ENCODE results near the gene GRAMD2B. TPM values are rescaled to one million over a fixed set of nuclear protein-coding genes. Genes with fewer than 3 reads are reported as not detected.

The GRAMD2B gene
- total RNA-seq, 2 experiments from 2014 or later: 7.2 to 9.4 TPM

- no peaks in the 10 kb centered on the region for H3K36me3 Mint-ChIP-seq (ENCODE audit: low read depth)
- ChIA-PET POLR2A (no interaction called here), CTCF (no interaction called here)
- TF ChIP-seq CTCF (IDR thresholded peaks at IDR 0.05): no peak
- Histone ChIP-seq H3K4me1 (ENCODE audit: insufficient read depth, low read length) (no peaks in the 10 kb centered on the region), H3K9me3 (ENCODE audit: control insufficient read depth in 1 of 2, insufficient read depth in 1 of 2, low read length in 2 of 2) (no peaks in the 10 kb centered on the region), H3K4me3 (ENCODE audit: low read length) (no peak overlapping the region), H3K36me3 (ENCODE audit: insufficient read depth, low read length) (no peaks in the 10 kb centered on the region), H3K27ac (ENCODE audit: low read depth in 1 of 2, low read length in 2 of 2) (no peak overlapping the region), H3K27me3 (ENCODE audit: control insufficient read depth in 1 of 2, insufficient read depth in 2 of 2, low read length in 2 of 2) (no peaks in the 10 kb centered on the region)
- ATAC-seq (ENCODE audit: poor library complexity): no peak
- H3K27me3 Mint-ChIP-seq: no peaks in the 10 kb centered on the region
- no peak for DNase-seq
- no peak overlapping the region for H3K4me3 Mint-ChIP-seq
- intact Hi-C loops (cut with DNase I, micrococcal nuclease): no loop called here
- H3K4me1 Mint-ChIP-seq (ENCODE audit: low read depth): no peaks in the 10 kb centered on the region
- no peak overlapping the region for H3K27ac Mint-ChIP-seq
- H3K9me3 Mint-ChIP-seq: no peaks in the 10 kb centered on the region
Observed at GRCh38 chr5:126390051-126390450, 33.2 kb upstream of the GRAMD2B start.

- H3K9me3 Mint-ChIP-seq: no peaks in the 10 kb centered on the region
- Histone ChIP-seq H3K36me3 (ENCODE audit: insufficient read depth, low read length) (no peaks in the 10 kb centered on the region), H3K27ac (ENCODE audit: low read depth in 1 of 2, low read length in 2 of 2) (no peak overlapping the region), H3K9me3 (ENCODE audit: control insufficient read depth in 1 of 2, insufficient read depth in 1 of 2, low read length in 2 of 2) (no peaks in the 10 kb centered on the region), H3K4me1 (ENCODE audit: insufficient read depth, low read length) (no peaks in the 10 kb centered on the region), H3K27me3 (ENCODE audit: control insufficient read depth in 1 of 2, insufficient read depth in 2 of 2, low read length in 2 of 2) (no peaks in the 10 kb centered on the region), H3K4me3 (ENCODE audit: low read length) (no peak overlapping the region)
- H3K4me1 Mint-ChIP-seq (ENCODE audit: low read depth): no peaks in the 10 kb centered on the region
- H3K4me3 Mint-ChIP-seq: no peak overlapping the region
- intact Hi-C loops (cut with DNase I, micrococcal nuclease): no loop called here
- no peaks in the 10 kb centered on the region for H3K36me3 Mint-ChIP-seq (ENCODE audit: low read depth)
- ATAC-seq (ENCODE audit: poor library complexity): no peak
- no peak overlapping the region for H3K27ac Mint-ChIP-seq
- no peak for DNase-seq
- ChIA-PET POLR2A (no interaction called here), CTCF (no interaction called here)
- no peaks in the 10 kb centered on the region for H3K27me3 Mint-ChIP-seq
- no peak for TF ChIP-seq CTCF (IDR thresholded peaks at IDR 0.05)
Observed at GRCh38 chr5:126391386-126391785, 31.8 kb upstream of the GRAMD2B start.

GRCh38 chr5:126394211-126394788 is 28.9 kb upstream of the GRAMD2B start:
- no peaks in the 10 kb centered on the region for H3K4me1 Mint-ChIP-seq (ENCODE audit: low read depth)
- H3K36me3 Mint-ChIP-seq (ENCODE audit: low read depth): peaks cover 1% of the 10 kb centered on the region
- ChIA-PET CTCF (no interaction called here), POLR2A (no interaction called here)
- Histone ChIP-seq H3K36me3 (ENCODE audit: insufficient read depth, low read length) (no peaks in the 10 kb centered on the region), H3K9me3 (ENCODE audit: control insufficient read depth in 1 of 2, insufficient read depth in 1 of 2, low read length in 2 of 2) (no peaks in the 10 kb centered on the region), H3K4me3 (ENCODE audit: low read length) (no peak overlapping the region), H3K27me3 (ENCODE audit: control insufficient read depth in 1 of 2, insufficient read depth in 2 of 2, low read length in 2 of 2) (no peaks in the 10 kb centered on the region), H3K27ac (ENCODE audit: low read depth in 1 of 2, low read length in 2 of 2) (no peak overlapping the region), H3K4me1 (ENCODE audit: insufficient read depth, low read length) (no peaks in the 10 kb centered on the region)
- H3K27me3 Mint-ChIP-seq: no peaks in the 10 kb centered on the region
- no peak overlapping the region for H3K4me3 Mint-ChIP-seq
- DNase-seq (no peak), ATAC-seq (ENCODE audit: poor library complexity) (no peak)
- H3K27ac Mint-ChIP-seq: no peak overlapping the region
- intact Hi-C loops (cut with DNase I, micrococcal nuclease): no loop called here
- H3K9me3 Mint-ChIP-seq: peaks cover 2% of the 10 kb centered on the region
- no peak for TF ChIP-seq CTCF (IDR thresholded peaks at IDR 0.05)

All from CD4-positive, alpha-beta T cell (primary cell).